ENCODE results near the gene TFDP1. TPM values are rescaled to one million over a fixed set of nuclear protein-coding genes. Genes with fewer than 3 reads are reported as not detected.

TFDP1 gene
- total and polyA plus RNA-seq, 2 of the 4 experiments (the other 2 are of a cell fraction), result 59.3 to 97.0 TPM

DNA sequence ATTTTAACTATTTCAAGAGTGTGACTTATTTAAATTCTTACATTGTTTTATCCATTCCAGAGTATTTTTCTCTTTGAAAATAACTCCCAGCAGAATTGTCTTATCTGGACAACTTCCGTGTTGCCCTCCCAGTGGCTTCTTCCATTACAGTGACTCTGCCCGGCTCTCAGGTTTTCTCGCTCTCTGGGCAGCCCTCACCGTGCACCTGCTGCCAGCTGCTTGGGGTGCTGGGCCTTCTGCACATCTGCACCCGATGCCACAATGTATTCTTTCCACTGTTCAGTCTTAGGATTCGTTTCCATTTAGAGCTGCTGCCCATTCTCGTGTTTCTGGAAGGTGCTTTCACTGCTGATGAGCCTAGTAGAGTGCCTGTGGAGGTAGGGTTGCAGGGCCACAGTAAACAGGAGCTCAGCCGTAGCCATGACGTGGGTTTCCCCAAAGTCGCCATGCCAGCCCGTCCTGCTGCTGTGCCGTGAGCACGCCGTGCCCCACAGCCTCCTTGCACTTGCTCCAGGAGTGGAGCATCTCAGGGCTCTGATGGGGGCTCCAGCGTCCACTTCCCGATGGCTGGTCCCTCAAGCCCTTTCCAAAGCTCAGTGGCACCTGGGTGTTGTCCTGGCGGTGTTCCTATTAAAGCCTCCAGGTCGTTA lies 48.0 kb upstream of the TFDP1 start:
- in situ Hi-C loops (cut with MboI; ENCODE audit: low sequenced_read_pairs), result no loop called here
- Histone ChIP-seq H2AFZ (replicated peaks; ENCODE audit: low read length, poor library complexity) (no peak overlapping the region), H3K18ac (ENCODE audit: low read depth, low read length) (no peak overlapping the region), H2BK20ac (ENCODE audit: low read depth, low read length) (no peak overlapping the region), H3K9ac (ENCODE audit: low read depth, low read length) (no peak overlapping the region), H3K56ac (ENCODE audit: extremely low read depth, insufficient read depth, low read length) (no peak overlapping the region), H3K4ac (ENCODE audit: low read depth, low read length) (no peak overlapping the region), H3K36me3 (ENCODE audit: control insufficient read depth, insufficient read depth, low read length) (peaks cover 55% of the 10 kb centered on the region), H4K5ac (ENCODE audit: low read depth, low read length) (no peak overlapping the region), H3K14ac (replicated peaks; ENCODE audit: low read depth, low read length) (no peak overlapping the region), H2BK120ac (ENCODE audit: low read depth, low read length) (no peak overlapping the region), H3K27ac (ENCODE audit: insufficient read depth, low read length) (no peak overlapping the region), H3K27me3 (ENCODE audit: control insufficient read depth, insufficient read depth, low read length) (no peaks in the 10 kb centered on the region), H3K4me2 (ENCODE audit: low read depth, low read length) (no peak overlapping the region), H3K9me3 (ENCODE audit: control insufficient read depth, insufficient read depth, low read length) (peaks cover 7% of the 10 kb centered on the region; the same call in 1 of the 2 replicates), H2AK9ac (replicated peaks; ENCODE audit: low read depth, low read length, poor library complexity) (no peak overlapping the region), H4K8ac (ENCODE audit: low read depth in 2 of 2, low read length in 2 of 2) (no peak overlapping the region), H3K23ac (ENCODE audit: low read depth, low read length) (no peak overlapping the region), H2BK5ac (ENCODE audit: low read depth, low read length, poor library complexity, severe bottlenecking) (no peak overlapping the region), H2AK5ac (ENCODE audit: low read depth, low read length) (no peak overlapping the region), H3K79me1 (ENCODE audit: low read depth in 1 of 2, low read length in 2 of 2) (peaks cover 18 to 53% of the 10 kb centered on the region in 2 experiments), H2BK15ac (ENCODE audit: low read depth, low read length) (no peak overlapping the region), H3K4me3 (ENCODE audit: insufficient read depth, low read depth, low read length) (no peak overlapping the region), H4K20me1 (ENCODE audit: insufficient read depth, low read length) (peaks cover 15% of the 10 kb centered on the region), H3K4me1 (ENCODE audit: control insufficient read depth, insufficient read depth, low read length) (peaks cover 8% of the 10 kb centered on the region), H4K91ac (ENCODE audit: insufficient read depth, low read depth, low read length) (no peak overlapping the region), H3K9me1 (ENCODE audit: insufficient read depth, low read length) (peaks cover 14% of the 10 kb centered on the region)
- intact Hi-C loops (cut with micrococcal nuclease), result no loop called here
- BruUV-seq (replicated peaks), result no TSS peak
- ChIA-PET POLR2A (ENCODE audit: unreplicated experiment) (no interaction called here), CTCF (no interaction called here)
- DNase-seq (no peak), ATAC-seq (ENCODE audit: low read depth) (no peak)
- WGBS, 2 experiments (ENCODE audit: extremely low coverage in 2 of 2, insufficient read length in 1 of 2), result 100% methylated on average over 11 of the region's 18 CpGs; no CpG with 5 or more reads in 1 of the 2 experiments
- TF ChIP-seq, protein P1, sequence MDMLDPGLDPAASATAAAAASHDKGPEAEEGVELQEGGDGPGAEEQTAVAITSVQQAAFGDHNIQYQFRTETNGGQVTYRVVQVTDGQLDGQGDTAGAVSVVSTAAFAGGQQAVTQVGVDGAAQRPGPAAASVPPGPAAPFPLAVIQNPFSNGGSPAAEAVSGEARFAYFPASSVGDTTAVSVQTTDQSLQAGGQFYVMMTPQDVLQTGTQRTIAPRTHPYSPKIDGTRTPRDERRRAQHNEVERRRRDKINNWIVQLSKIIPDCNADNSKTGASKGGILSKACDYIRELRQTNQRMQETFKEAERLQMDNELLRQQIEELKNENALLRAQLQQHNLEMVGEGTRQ (IDR thresholded peaks at IDR 0.05; ENCODE audit: low read depth, low read length), result no peak
- TF ChIP-seq RAD21 (IDR thresholded peaks at IDR 0.05; ENCODE audit: low read length) (no peak), NFE2L2 (IDR thresholded peaks at IDR 0.05; ENCODE audit: low read depth, low read length) (no peak), MAZ (IDR thresholded peaks at IDR 0.05; ENCODE audit: borderline replicate concordance, low read depth, low read length) (no peak), POLR2A (IDR thresholded peaks at IDR 0.05; ENCODE audit: low read depth, low read length) (no peak), RCOR1 (IDR thresholded peaks at IDR 0.05; ENCODE audit: insufficient replicate concordance, low read length) (no peak), CHD1 (IDR thresholded peaks at IDR 0.05; ENCODE audit: low read depth, low read length) (no peak), CEBPB (IDR thresholded peaks at IDR 0.05; ENCODE audit: low read depth, low read length) (no peak), BHLHE40 (IDR thresholded peaks at IDR 0.05; ENCODE audit: low read depth, low read length) (no peak), SMC3 (IDR thresholded peaks at IDR 0.05; ENCODE audit: low read depth, low read length) (no peak), MAFK (IDR thresholded peaks at IDR 0.05; ENCODE audit: low read depth, low read length) (no peak), RFX5 (IDR thresholded peaks at IDR 0.05; ENCODE audit: low read depth, low read length) (no peak), MXI1 (IDR thresholded peaks at IDR 0.05; ENCODE audit: borderline replicate concordance, low read depth, low read length) (no peak), FOS (IDR thresholded peaks at IDR 0.05; ENCODE audit: low read depth, low read length) (no peak)
- TF ChIP-seq, protein P2, sequence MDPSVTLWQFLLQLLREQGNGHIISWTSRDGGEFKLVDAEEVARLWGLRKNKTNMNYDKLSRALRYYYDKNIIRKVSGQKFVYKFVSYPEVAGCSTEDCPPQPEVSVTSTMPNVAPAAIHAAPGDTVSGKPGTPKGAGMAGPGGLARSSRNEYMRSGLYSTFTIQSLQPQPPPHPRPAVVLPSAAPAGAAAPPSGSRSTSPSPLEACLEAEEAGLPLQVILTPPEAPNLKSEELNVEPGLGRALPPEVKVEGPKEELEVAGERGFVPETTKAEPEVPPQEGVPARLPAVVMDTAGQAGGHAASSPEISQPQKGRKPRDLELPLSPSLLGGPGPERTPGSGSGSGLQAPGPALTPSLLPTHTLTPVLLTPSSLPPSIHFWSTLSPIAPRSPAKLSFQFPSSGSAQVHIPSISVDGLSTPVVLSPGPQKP (IDR thresholded peaks at IDR 0.05; ENCODE audit: borderline replicate concordance, low read depth, low read length), result no peak
- TF ChIP-seq, protein P3, sequence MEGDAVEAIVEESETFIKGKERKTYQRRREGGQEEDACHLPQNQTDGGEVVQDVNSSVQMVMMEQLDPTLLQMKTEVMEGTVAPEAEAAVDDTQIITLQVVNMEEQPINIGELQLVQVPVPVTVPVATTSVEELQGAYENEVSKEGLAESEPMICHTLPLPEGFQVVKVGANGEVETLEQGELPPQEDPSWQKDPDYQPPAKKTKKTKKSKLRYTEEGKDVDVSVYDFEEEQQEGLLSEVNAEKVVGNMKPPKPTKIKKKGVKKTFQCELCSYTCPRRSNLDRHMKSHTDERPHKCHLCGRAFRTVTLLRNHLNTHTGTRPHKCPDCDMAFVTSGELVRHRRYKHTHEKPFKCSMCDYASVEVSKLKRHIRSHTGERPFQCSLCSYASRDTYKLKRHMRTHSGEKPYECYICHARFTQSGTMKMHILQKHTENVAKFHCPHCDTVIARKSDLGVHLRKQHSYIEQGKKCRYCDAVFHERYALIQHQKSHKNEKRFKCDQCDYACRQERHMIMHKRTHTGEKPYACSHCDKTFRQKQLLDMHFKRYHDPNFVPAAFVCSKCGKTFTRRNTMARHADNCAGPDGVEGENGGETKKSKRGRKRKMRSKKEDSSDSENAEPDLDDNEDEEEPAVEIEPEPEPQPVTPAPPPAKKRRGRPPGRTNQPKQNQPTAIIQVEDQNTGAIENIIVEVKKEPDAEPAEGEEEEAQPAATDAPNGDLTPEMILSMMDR (conservative IDR thresholded peaks at IDR 0.05; ENCODE audit: low read depth, low read length), result no peak
- dilution Hi-C loops (cut with HindIII; ENCODE audit: low sequenced_read_pairs, unreplicated experiment), result no loop called here
